ENCODE measurements around the gene MEF2C.

The MEF2C gene

GRCh38 chr5:88785746-88786565 lies 97.0 kb downstream of the MEF2C start:
- no peaks in the 10 kb centered on the region for H3K9me3 ChIP-seq (ENCODE audit: control insufficient read depth, insufficient read depth, low read length)
- TF ChIP-seq EZH2phosphoT487 (IDR thresholded peaks at IDR 0.05; ENCODE audit: borderline replicate concordance, low read length) (no peak), CTCF (IDR thresholded peaks at IDR 0.05; ENCODE audit: low read depth, low read length, poor library complexity, severe bottlenecking) (no peak)
- H3K27me3 ChIP-seq (ENCODE audit: control insufficient read depth, low read length), result no peaks in the 10 kb centered on the region
- H3K4me3 ChIP-seq (ENCODE audit: low read length), result no peak overlapping the region
- peaks cover 2% of the 10 kb centered on the region; the same call in 1 of the 2 replicates for H4K20me1 ChIP-seq (ENCODE audit: control insufficient read depth, insufficient read depth, low read depth, low read length)
- H3K79me2 ChIP-seq (ENCODE audit: control insufficient read depth, low read length), result peaks cover 86% of the 10 kb centered on the region
- no peaks in the 10 kb centered on the region for H3K9me2 ChIP-seq (replicated peaks; ENCODE audit: control insufficient read depth, low read length)
- H3F3A ChIP-seq (ENCODE audit: control insufficient read depth, insufficient read depth), result peaks cover 5% of the 10 kb centered on the region
- H3K4me2 ChIP-seq (ENCODE audit: low read length), result no peak overlapping the region
- no peak overlapping the region for H3K27ac ChIP-seq (ENCODE audit: low read depth, low read length)
- no peaks in the 10 kb centered on the region for H3K4me1 ChIP-seq (ENCODE audit: control insufficient read depth, low read length)
- H3K36me3 ChIP-seq (ENCODE audit: control insufficient read depth, low read length), result peaks cover 79% of the 10 kb centered on the region

DNA sequence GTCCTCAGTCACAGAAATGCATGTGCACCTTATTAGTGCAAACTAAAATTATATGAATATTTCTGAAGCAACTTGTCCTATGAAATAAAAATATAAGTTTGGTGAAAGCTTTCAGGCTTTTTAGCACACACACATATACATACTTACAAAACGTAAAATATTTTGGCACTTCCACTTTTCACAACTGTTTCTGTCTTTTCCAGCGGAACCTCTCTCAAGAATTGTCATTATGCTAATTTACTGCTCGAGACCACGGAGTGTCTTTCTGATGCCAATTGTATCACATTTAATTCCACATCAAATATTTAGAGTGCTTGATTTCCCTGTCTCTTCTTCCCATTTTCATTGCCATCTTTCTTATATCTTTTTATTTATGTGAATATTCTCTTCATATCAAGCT lies 100.4 kb downstream of the MEF2C start:
- TF ChIP-seq EZH2phosphoT487 (IDR thresholded peaks at IDR 0.05; ENCODE audit: borderline replicate concordance, low read length) (no peak), CTCF (IDR thresholded peaks at IDR 0.05; ENCODE audit: low read depth, low read length, poor library complexity, severe bottlenecking) (no peak)
- Histone ChIP-seq H3K36me3 (ENCODE audit: control insufficient read depth, low read length) (peaks cover 87% of the 10 kb centered on the region), H3K27me3 (ENCODE audit: control insufficient read depth, low read length) (no peaks in the 10 kb centered on the region), H3K4me1 (ENCODE audit: control insufficient read depth, low read length) (no peaks in the 10 kb centered on the region), H3K4me3 (ENCODE audit: low read length) (no peak overlapping the region), H3K27ac (ENCODE audit: low read depth, low read length) (no peak overlapping the region), H3F3A (ENCODE audit: control insufficient read depth, insufficient read depth) (peaks cover 8% of the 10 kb centered on the region), H4K20me1 (ENCODE audit: control insufficient read depth, insufficient read depth, low read depth, low read length) (peaks cover 2% of the 10 kb centered on the region; the same call in 1 of the 2 replicates), H3K4me2 (ENCODE audit: low read length) (no peak overlapping the region), H3K79me2 (ENCODE audit: control insufficient read depth, low read length) (peaks cover 85% of the 10 kb centered on the region), H3K9me3 (ENCODE audit: control insufficient read depth, insufficient read depth, low read length) (no peaks in the 10 kb centered on the region), H3K9me2 (replicated peaks; ENCODE audit: control insufficient read depth, low read length) (no peaks in the 10 kb centered on the region)

DNA sequence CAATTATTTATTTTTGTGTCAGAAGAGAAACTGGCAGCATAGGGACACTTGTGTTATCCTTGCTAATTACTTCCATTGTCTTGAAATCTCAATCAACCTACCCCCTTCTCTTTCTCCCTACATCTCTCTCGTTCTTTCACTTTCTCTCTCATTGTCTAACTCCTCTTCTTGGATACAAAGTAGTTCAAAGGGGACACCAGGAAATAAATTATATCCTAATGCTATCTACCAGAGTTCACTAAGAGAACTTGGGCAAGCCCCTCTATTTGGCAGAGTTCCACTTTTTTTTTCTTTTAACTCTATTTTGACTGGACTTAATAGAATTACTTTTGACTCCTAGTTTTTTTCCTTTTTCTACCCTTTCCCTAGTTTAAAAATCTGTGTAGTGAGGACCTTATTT lies 102.2 kb downstream of the MEF2C start:
- H3K4me2 ChIP-seq (ENCODE audit: low read length), result no peak overlapping the region
- no peaks in the 10 kb centered on the region for H3K4me1 ChIP-seq (ENCODE audit: control insufficient read depth, low read length)
- no peaks in the 10 kb centered on the region for H3K9me2 ChIP-seq (replicated peaks; ENCODE audit: control insufficient read depth, low read length)
- peaks cover 8% of the 10 kb centered on the region for H3F3A ChIP-seq (ENCODE audit: control insufficient read depth, insufficient read depth)
- TF ChIP-seq EZH2phosphoT487 (IDR thresholded peaks at IDR 0.05; ENCODE audit: borderline replicate concordance, low read length) (no peak), CTCF (IDR thresholded peaks at IDR 0.05; ENCODE audit: low read depth, low read length, poor library complexity, severe bottlenecking) (no peak)
- no peaks in the 10 kb centered on the region for H3K27me3 ChIP-seq (ENCODE audit: control insufficient read depth, low read length)
- no peak overlapping the region for H3K4me3 ChIP-seq (ENCODE audit: low read length)
- no peak overlapping the region for H3K27ac ChIP-seq (ENCODE audit: low read depth, low read length)
- H4K20me1 ChIP-seq (ENCODE audit: control insufficient read depth, insufficient read depth, low read depth, low read length), result no peaks in the 10 kb centered on the region; the same call in 1 of the 2 replicates
- H3K79me2 ChIP-seq (ENCODE audit: control insufficient read depth, low read length), result peaks cover 80% of the 10 kb centered on the region
- no peaks in the 10 kb centered on the region for H3K9me3 ChIP-seq (ENCODE audit: control insufficient read depth, insufficient read depth, low read length)
- peaks cover 89% of the 10 kb centered on the region for H3K36me3 ChIP-seq (ENCODE audit: control insufficient read depth, low read length)

Data from DOHH2 (cell line).